ENCODE results near the gene FHIT.

The FHIT gene

GRCh38 chr3:59709702-59710553, 1541.3 kb downstream of the FHIT start:
- no peak for TF ChIP-seq GATA3 (IDR thresholded peaks at IDR 0.05; ENCODE audit: low read depth, low read length)
- no peak for TF ChIP-seq GATA2 (IDR thresholded peaks at IDR 0.05; ENCODE audit: low read depth, low read length)

GRCh38 chr3:59708202-59708601, 1543.0 kb downstream of the FHIT start:
- no peak for TF ChIP-seq GATA3 (IDR thresholded peaks at IDR 0.05; ENCODE audit: low read depth, low read length)
- no peak for TF ChIP-seq GATA2 (IDR thresholded peaks at IDR 0.05; ENCODE audit: low read depth, low read length)

- TF ChIP-seq GATA2 (IDR thresholded peaks at IDR 0.05; ENCODE audit: low read depth, low read length) (no peak), GATA3 (IDR thresholded peaks at IDR 0.05; ENCODE audit: low read depth, low read length) (no peak)
These were observed 1547.0 kb downstream of the FHIT start for GRCh38 chr3:59704292-59704691.

- TF ChIP-seq GATA3 (IDR thresholded peaks at IDR 0.05; ENCODE audit: low read depth, low read length): no peak
- no peak for TF ChIP-seq GATA2 (IDR thresholded peaks at IDR 0.05; ENCODE audit: low read depth, low read length)
These were observed 1551.5 kb downstream of the FHIT start for GRCh38 chr3:59699648-59700320.

Measured in SH-SY5Y (cell line).